ENCODE results near the gene GCC2. TPM values are rescaled to one million over a fixed set of nuclear protein-coding genes. Genes with fewer than 3 reads are reported as not detected.
"Not testable (repeated sequence)": the region's sequence is repeated elsewhere in the genome, so short reads cannot be mapped to it uniquely, and the experiment has no call there.

Gene GCC2
- total RNA-seq, 1 donor, result 44.2 TPM

DNA sequence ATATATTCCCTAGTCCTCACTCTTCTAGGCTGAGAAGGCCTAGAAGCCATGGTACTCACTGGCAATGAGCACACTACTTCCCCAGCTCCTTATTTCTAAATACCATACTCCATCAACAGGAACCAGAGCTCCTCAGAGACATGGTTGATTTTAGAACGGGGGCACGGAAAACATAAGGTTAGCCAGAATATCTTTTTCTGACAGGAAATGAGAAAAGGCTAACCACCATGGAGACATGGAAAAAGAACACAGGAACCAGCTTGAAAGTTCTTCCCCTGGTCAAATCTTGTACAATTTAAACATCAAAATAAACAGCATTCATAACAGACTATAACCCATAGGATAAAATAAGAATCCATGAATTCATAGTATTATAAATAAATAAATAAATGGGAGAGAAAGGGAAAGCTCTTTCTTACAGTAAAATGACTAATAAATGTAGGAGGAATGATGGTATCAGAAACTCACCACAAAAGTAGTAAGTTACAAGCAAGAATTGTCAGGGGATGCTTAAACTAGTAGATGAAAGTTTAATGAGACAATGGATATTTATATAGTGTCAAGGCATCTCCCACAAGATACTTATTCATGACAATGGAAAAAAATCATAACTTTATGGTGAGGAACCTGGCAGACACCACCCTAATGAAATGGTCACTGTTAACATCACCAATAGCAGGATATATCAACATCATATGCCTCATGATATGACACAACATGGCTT, 20.6 kb upstream of the GCC2 start:
- no peaks in the 10 kb centered on the region for H4K20me1 ChIP-seq (ENCODE audit: insufficient read depth, low read length)
- H3K9me3 ChIP-seq (ENCODE audit: low read depth, low read length), result no peaks in the 10 kb centered on the region
- no peaks in the 10 kb centered on the region for H3K36me3 ChIP-seq (ENCODE audit: insufficient read depth, low read length)
- H3K79me2 ChIP-seq (ENCODE audit: insufficient read depth, low read length), result no peaks in the 10 kb centered on the region
- H2AFZ ChIP-seq (ENCODE audit: low read length), result no peak overlapping the region
- no peak overlapping the region for H3K27ac ChIP-seq (ENCODE audit: low read depth, low read length)
- TF ChIP-seq, protein P1, sequence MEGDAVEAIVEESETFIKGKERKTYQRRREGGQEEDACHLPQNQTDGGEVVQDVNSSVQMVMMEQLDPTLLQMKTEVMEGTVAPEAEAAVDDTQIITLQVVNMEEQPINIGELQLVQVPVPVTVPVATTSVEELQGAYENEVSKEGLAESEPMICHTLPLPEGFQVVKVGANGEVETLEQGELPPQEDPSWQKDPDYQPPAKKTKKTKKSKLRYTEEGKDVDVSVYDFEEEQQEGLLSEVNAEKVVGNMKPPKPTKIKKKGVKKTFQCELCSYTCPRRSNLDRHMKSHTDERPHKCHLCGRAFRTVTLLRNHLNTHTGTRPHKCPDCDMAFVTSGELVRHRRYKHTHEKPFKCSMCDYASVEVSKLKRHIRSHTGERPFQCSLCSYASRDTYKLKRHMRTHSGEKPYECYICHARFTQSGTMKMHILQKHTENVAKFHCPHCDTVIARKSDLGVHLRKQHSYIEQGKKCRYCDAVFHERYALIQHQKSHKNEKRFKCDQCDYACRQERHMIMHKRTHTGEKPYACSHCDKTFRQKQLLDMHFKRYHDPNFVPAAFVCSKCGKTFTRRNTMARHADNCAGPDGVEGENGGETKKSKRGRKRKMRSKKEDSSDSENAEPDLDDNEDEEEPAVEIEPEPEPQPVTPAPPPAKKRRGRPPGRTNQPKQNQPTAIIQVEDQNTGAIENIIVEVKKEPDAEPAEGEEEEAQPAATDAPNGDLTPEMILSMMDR (IDR thresholded peaks at IDR 0.05; ENCODE audit: extremely low read depth, low read depth, low read length), result no peak
- peak; percentile 46 for DNase-seq (ENCODE audit: insufficient read length, low spot score, missing footprints)
- H3K4me1 ChIP-seq (ENCODE audit: insufficient read depth, low read length), result no peaks in the 10 kb centered on the region
- H3K4me3 ChIP-seq (ENCODE audit: insufficient read depth, low read length), result no peak overlapping the region
- peaks cover 3% of the 10 kb centered on the region for H3K27me3 ChIP-seq (ENCODE audit: insufficient read depth, low read length)
- H3K4me2 ChIP-seq (ENCODE audit: insufficient read depth, low read length), result no peak overlapping the region

DNA sequence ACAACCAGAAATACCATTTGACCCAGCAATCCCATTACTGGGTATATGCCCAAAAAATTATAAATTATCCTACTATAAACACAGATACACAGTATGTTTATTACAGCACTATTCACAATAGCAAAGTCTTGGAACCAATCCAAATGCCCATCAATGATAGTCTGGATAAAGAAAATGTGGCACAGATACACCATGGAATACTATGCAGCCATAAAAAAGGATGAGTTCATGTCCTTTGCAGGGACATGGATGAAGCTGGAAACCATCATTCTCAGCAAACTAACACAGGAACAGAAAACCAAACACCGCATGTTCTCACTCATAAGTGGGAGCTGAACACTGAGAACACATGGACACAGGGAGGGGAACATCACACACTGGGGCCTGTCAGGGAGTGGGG, 13.4 kb upstream of the GCC2 start:
- not testable (repeated sequence) for H3K79me2 ChIP-seq (ENCODE audit: insufficient read depth, low read length); H2AFZ ChIP-seq (ENCODE audit: low read length); H3K27ac ChIP-seq (ENCODE audit: low read depth, low read length); H3K27me3 ChIP-seq (ENCODE audit: insufficient read depth, low read length); DNase-seq (ENCODE audit: insufficient read length, low spot score, missing footprints); H3K9me3 ChIP-seq (ENCODE audit: low read depth, low read length); H3K36me3 ChIP-seq (ENCODE audit: insufficient read depth, low read length); H3K4me2 ChIP-seq (ENCODE audit: insufficient read depth, low read length); H3K4me3 ChIP-seq (ENCODE audit: insufficient read depth, low read length); H4K20me1 ChIP-seq (ENCODE audit: insufficient read depth, low read length); H3K4me1 ChIP-seq (ENCODE audit: insufficient read depth, low read length)

DNA sequence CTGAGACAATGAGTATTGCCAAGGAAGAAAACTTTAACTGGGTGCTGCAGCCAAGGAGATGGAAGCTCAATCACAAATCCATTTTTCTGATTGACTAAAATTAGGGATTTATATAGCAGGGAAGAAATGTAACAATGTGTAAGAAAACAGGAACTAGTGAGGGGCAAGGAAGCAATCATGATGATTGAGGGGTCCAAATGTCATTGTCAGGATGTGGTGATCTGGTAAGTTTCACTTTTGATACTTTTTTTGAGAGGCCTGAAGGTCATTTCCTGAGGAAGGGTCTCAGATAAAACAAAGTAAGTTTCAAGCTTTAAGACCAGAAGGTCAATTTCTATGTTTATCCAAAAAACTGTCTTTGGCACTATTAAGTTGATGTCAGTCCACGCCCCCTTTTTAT, 12.0 kb upstream of the GCC2 start:
- no peak overlapping the region for H3K27ac ChIP-seq (ENCODE audit: low read depth, low read length)
- no peaks in the 10 kb centered on the region for H3K36me3 ChIP-seq (ENCODE audit: insufficient read depth, low read length)
- no peak for DNase-seq (ENCODE audit: insufficient read length, low spot score, missing footprints)
- no peaks in the 10 kb centered on the region for H3K79me2 ChIP-seq (ENCODE audit: insufficient read depth, low read length)
- no peaks in the 10 kb centered on the region for H3K9me3 ChIP-seq (ENCODE audit: low read depth, low read length)
- no peaks in the 10 kb centered on the region for H4K20me1 ChIP-seq (ENCODE audit: insufficient read depth, low read length)
- TF ChIP-seq, protein P1 (IDR thresholded peaks at IDR 0.05; ENCODE audit: extremely low read depth, low read depth, low read length), result no peak
- no peak overlapping the region for H3K4me3 ChIP-seq (ENCODE audit: insufficient read depth, low read length)
- no peak overlapping the region for H2AFZ ChIP-seq (ENCODE audit: low read length)
- no peaks in the 10 kb centered on the region for H3K4me1 ChIP-seq (ENCODE audit: insufficient read depth, low read length)
- no peak overlapping the region for H3K4me2 ChIP-seq (ENCODE audit: insufficient read depth, low read length)
- H3K27me3 ChIP-seq (ENCODE audit: insufficient read depth, low read length), result no peaks in the 10 kb centered on the region

DNA sequence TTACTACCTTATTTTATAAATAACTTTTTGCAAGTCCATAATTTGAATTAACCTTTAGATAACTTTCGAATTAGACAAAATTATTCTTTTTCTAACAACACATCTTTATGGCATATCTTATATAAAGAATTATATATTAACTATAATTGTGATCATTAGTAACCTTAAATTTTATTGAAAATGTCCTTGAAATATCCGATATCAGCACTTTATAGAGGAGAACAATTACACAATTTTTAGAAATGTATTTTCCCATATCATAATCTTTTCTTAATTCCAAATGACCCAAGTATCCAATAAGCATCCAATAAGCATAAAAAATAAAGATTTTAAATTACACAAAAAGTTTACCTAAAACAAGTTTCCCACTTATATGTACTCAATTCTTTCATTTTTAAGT, 7.3 kb upstream of the GCC2 start:
- H4K20me1 ChIP-seq (ENCODE audit: insufficient read depth, low read length), result no peaks in the 10 kb centered on the region
- H3K27ac ChIP-seq (ENCODE audit: low read depth, low read length), result no peak overlapping the region
- no peaks in the 10 kb centered on the region for H3K9me3 ChIP-seq (ENCODE audit: low read depth, low read length)
- no peak for DNase-seq (ENCODE audit: insufficient read length, low spot score, missing footprints)
- no peak overlapping the region for H2AFZ ChIP-seq (ENCODE audit: low read length)
- TF ChIP-seq, protein P1 (IDR thresholded peaks at IDR 0.05; ENCODE audit: extremely low read depth, low read depth, low read length), result no peak
- no peaks in the 10 kb centered on the region for H3K4me1 ChIP-seq (ENCODE audit: insufficient read depth, low read length)
- no peaks in the 10 kb centered on the region for H3K36me3 ChIP-seq (ENCODE audit: insufficient read depth, low read length)
- no peak overlapping the region for H3K4me2 ChIP-seq (ENCODE audit: insufficient read depth, low read length)
- no peaks in the 10 kb centered on the region for H3K27me3 ChIP-seq (ENCODE audit: insufficient read depth, low read length)
- H3K4me3 ChIP-seq (ENCODE audit: insufficient read depth, low read length), result no peak overlapping the region
- H3K79me2 ChIP-seq (ENCODE audit: insufficient read depth, low read length), result no peaks in the 10 kb centered on the region

Measured in osteoblast (primary cell).